HG03571 (cell line): ENCODE measurements around the gene MALRD1.

Experiments used
- ATAC-seq: cut with Tn5 transposase; IDR thresholded peaks from one replicate; pipeline ENCODE4 v1.9.1; 2021; ENCODE audit not compliant: unreplicated experiment

MALRD1 gene

GRCh38 chr10:19561181-19561580 lies 512.6 kb downstream of the MALRD1 start:
- ATAC-seq, result no peak

DNA sequence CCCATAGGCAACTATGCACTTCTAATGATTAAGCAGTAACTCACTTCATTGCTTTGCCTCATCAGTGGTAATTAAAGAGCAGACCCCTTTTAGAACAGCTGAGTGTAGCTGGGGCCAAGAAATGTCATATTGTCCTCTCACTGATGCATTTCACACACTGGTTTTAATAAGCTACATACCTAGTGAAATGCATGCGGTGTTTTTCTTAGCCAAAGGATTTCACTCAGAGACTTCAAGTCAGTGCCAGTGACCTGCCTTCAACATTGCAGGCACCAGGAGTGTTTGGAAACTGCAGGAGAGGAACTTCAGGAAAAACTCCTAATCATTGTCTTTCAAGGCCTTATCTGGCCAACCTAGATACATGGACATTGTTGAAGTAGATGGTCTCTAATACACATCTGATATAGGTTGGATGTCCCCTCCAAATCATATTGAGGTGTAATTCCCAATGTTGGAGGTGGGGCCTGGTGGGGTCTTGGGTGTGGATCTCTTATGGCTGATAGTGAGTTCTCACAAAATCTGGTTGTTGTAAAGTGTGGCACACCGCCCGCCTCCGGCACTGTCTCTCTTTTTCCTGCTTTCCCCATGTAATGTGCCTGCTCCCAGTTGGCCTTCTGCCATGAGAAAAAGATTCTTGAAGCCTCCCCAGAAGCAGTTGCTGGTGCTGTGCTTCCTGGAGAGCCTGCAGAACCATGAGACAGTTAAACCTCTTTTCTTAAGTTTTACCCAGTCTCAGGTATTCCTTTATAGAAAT lies 515.0 kb downstream of the MALRD1 start:
- no peak for ATAC-seq

DNA sequence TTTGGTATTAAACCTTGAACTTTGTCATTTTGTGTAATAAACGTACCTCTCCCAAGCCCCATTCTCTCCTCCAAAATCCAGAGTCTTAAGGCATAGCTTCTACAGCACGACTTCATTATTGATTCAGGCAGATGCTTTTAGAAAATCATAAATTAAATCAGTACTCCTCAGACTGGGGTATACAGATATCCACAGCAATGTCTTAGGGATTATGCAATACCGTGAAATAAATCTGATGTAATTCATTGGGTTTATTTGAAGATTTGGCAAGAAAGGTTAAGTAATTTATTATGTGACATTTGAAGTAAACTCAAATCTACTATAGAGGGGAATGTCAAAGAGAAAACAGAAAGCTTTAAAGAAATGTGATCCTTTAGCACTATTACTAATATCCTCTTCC lies 521.5 kb downstream of the MALRD1 start:
- no peak for ATAC-seq

DNA sequence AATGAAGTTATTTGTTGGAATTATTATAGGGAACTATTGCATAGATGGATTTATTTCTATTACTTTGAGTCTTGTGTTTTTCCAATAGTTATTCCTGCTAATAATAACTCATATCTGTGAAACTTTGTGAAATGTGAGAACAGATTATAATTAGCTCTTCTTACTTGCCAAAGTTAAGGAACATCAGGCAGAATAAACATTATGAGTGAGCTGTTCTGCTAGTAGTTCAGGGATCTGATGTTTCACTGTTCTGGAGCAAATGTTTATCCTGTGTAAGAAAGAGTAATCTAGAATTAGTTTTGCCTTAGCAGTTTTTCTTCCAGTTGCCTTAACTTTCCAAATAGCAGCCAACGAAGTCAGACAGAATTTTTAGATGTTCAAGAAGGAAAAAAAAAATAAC lies 522.4 kb downstream of the MALRD1 start:
- no peak for ATAC-seq

GRCh38 chr10:19572056-19572455 lies 523.5 kb downstream of the MALRD1 start:
- no peak for ATAC-seq

- no peak for ATAC-seq
These were observed 528.0 kb downstream of the MALRD1 start for GRCh38 chr10:19576576-19576975.

DNA sequence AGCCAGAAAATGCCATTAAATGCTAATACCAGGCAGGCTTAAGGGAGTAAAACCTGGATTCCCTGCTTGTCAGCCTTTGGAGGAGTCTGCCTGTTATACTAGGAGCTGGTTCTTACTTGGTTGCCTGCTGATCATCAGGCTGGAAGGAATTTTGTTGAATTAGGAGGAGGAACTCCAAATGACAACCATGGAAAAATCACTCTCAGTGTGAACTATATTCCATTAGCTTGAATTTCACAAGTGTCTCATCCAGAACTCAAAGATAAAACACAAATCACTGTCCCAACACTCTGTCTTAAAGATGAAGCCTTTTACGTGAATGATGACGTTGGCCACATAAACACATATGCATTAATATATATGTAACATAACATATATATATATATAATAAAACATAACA lies 528.8 kb downstream of the MALRD1 start:
- no peak for ATAC-seq

DNA sequence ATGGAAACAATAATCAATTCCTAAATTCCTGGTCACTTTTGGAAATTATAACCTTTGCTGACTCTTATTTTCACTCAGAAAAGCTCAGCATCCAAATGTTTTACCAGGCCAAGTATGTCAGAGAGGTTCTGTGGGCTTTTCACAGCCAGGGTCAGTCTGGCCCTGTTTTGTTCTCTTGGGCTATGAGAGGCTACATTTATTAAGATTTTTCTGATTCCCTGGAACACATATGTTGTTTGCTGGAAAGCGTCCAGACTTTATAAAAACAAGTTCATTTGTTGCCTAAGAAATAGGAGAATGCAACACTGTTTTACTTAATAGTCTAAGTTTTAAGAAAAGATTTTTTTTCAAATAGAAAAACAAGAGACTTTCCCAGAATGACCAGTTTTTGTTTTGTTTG lies 529.2 kb downstream of the MALRD1 start:
- no peak for ATAC-seq

DNA sequence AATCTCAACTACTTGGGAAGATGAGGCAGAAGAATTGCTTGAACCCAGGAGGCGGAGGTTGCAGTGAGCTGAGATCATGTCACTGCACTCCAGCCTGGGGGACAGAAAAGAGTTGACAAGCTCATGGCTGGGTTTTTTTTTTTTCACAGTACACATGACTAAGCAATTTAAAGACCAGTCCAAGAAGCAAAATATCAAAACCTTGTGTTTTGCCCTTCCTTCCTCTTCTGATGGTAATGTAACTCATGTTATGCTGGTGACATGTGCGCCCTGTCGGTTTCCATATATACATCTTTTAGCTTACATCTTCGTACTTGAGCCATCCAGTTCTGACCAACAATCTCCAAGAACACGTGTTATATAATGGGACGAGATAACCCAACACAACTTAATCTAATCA lies 530.0 kb downstream of the MALRD1 start:
- ATAC-seq, result no peak

- ATAC-seq, result no peak
These were observed 531.4 kb downstream of the MALRD1 start for GRCh38 chr10:19579761-19580545.

DNA sequence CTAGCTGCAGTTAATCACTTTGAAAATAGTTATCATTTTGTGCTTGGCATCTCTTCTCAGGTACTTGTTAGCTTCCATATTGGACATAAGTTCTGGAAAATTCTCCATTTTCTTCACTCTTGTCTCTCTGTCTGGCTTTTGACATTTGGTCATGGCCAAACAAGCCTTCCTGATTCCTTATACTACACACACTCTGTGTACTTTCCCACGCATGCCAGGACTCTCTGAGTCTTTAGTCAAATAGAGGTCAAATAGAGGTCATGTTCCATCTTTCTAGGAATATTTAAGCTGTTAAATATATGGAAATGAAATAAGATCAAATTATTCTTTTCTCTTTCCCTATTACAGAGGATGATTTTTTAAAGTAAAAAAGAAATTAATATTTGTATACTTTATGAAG lies 532.1 kb downstream of the MALRD1 start:
- ATAC-seq, result no peak

GRCh38 chr10:19588608-19589007 lies 540.0 kb downstream of the MALRD1 start:
- ATAC-seq, result no peak

DNA sequence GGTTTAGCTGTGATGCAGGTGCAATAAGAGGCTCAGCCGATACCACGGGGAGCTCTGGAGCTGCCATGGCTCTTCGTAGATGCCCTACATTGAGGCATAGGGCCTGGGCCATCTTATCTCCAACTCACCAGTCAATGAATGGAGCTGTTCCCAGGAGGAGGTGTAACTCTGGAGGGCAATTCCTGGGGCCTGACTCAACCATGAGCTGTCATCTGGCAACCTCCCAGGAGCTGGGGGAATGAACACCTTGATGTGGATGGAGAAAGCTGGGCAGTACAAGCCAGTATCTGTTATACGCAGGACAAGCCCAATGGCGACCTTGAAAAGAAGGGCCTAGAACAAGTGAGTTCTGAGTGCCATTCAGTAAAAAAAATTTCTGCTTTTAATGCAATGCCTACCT lies 543.7 kb downstream of the MALRD1 start:
- ATAC-seq, result no peak

DNA sequence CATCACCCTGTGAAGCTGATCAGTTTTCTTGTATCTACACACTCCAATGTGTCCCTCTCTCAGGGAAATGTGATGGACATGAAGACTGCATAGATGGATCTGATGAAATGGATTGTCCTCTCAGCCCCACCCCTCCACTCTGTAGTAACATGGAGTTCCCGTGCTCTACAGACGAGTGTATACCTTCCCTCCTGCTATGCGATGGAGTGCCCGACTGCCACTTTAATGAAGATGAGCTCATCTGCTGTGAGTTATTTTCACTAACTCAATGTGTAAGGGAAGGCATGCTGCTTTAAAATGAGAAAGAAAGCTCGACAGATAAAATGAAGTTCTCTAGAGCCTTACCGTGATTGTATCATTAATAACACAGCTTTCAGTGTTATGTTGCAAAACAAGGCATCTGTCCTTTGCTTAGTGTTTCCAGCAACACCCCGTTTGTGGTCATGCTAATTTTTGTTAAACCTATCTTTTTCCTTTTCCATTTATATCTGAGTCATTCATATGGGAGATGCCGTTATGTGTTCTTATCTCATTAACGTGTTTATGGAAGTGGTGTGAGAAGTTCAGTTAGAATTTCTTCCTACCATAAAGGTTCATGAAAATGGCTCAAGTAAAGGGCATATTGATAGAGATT lies 546.7 kb downstream of the MALRD1 start:
- ATAC-seq, result no peak

DNA sequence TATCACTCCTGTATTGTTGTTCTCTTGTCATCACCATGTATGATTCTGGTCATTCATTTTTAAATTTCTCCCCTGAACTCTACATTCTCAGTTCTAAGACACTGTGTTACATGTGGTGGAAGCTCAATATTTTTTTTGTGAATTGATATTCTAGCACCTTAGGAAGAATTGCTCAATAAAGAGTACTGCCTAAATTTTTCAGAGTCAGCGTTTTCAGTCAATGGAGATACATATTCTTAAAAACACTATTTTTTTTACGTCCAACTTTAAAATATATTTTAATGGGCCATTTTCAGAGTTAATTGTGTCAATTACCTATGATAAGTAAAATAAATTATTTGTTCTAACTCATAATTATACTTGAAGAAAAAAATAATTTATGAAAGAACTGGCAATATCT lies 557.2 kb downstream of the MALRD1 start:
- ATAC-seq, result no peak

DNA sequence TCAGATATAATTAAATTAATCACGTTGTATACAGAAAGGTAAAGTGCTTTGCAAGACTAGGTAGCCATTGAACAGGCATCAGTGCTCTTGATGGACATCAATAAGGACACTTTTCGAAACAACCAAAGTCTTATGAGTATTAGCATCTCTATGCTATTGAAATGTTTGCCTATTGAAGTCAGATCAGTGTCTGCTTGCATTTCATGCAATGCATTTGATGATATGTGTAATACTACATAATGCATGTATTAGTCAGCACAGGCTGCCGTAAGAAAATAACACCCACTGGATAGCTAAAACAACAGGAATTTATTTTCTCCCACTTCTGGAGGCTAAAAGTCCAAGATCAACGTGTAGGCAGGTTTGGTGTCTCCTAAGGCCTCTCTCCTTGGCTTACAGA lies 558.4 kb downstream of the MALRD1 start:
- ATAC-seq, result no peak

DNA sequence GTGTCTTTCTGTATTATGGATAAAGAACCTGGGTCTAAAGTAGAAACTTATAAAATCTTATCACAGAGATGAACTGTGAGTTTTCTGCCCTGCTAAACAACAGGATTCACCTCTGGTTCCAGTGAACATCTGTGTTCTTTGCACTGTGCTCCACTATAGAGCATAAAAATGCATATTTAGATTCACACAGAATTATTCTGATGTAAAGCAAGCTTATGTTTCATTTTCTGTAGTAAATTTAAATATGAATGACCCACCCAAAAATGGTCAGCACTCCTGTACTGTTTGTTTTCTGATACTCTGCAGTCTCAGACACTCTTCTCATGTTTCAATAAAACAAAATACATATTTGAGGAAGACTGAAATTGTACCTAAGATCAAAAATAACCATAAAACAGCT lies 563.2 kb downstream of the MALRD1 start:
- ATAC-seq, result no peak

DNA sequence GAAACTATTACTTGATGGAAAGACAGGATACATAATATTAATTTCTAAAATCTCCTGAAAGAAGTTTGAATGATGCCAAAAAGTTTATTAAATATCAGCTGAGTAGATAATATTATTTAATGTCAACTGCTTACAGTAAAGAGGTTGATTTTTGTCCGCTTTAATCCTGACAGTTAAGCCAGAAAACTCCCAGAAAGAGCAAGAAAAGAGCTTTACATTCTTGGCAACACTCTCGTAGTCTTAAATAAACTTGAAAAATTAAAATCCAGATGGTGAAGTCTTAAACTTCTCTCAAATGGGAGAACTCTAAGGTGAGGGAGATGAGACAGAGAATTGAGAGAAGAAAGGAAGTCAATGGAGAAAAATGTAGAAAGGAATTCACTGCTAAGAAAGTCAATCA lies 568.4 kb downstream of the MALRD1 start:
- ATAC-seq, result no peak

- ATAC-seq, result no peak
These were observed 572.2 kb downstream of the MALRD1 start for GRCh38 chr10:19620811-19621210.

- no peak for ATAC-seq
These were observed 574.7 kb downstream of the MALRD1 start for GRCh38 chr10:19623321-19623720.

- ATAC-seq, result no peak
These were observed 577.6 kb downstream of the MALRD1 start for GRCh38 chr10:19626156-19626555.
